NT2/D1 (cell line): ENCODE measurements around the gene SORCS1.

Source experiments
- YY1 ChIP-seq: IDR thresholded peaks from 2 replicates; pipeline ENCODE4 v1.6.1; 2011; ENCODE audit not compliant: insufficient read length, insufficient read depth
- ZNF274 ChIP-seq: IDR thresholded peaks from 2 replicates; pipeline ENCODE4 v1.6.1; 2011; ENCODE audit warnings: mild to moderate bottlenecking, low read depth, low read length

GRCh38 chr10:106548832-106549231 lies 615.7 kb downstream of the SORCS1 start:
- no peak for TF ChIP-seq ZNF274
- TF ChIP-seq YY1 = no peak
